ENCODE results near the gene CGNL1. TPM values are rescaled to one million over a fixed set of nuclear protein-coding genes. Genes with fewer than 3 reads are reported as not detected.

Gene CGNL1
- total and polyA plus RNA-seq, 10 of the 15 experiments (the other 5 are each of a cell fraction or from before 2014, with no cell fraction given), result under 0.01 to 0.27 (median 0.04) TPM; not detected in 3

GRCh38 chr15:57382215-57382614 lies 5.9 kb downstream of the CGNL1 start:
- no peak overlapping the region for H3K27ac ChIP-seq (ENCODE audit: control insufficient read depth, insufficient read depth)
- peaks cover 0 to under 1% of the 10 kb centered on the region in 2 experiments for H3K27me3 ChIP-seq (replicated peaks in 1 of 2; ENCODE audit: control insufficient read depth in 2 of 2, insufficient read depth in 2 of 2, low read length in 1 of 2)
- BruUV-seq (replicated peaks), result no TSS peak
- no peaks in the 10 kb centered on the region for H3K9me3 ChIP-seq (replicated peaks; ENCODE audit: control insufficient read depth, insufficient read depth, low read length)
- H3K4me2 ChIP-seq (ENCODE audit: control insufficient read depth, insufficient read depth), result no peak overlapping the region
- no peaks in the 10 kb centered on the region for H3K79me2 ChIP-seq (ENCODE audit: control insufficient read depth, insufficient read depth, low read length)
- H3K4me3 ChIP-seq, result no peak overlapping the region
- no peak for ATAC-seq
- in situ Hi-C loops (cut with MboI) (no loop called here), intact Hi-C loops (cut with micrococcal nuclease; ENCODE audit: unreplicated experiment) (no loop called here)
- no peak for DNase-seq (ENCODE audit: low read depth, low spot score)
- H3K4me1 ChIP-seq (ENCODE audit: control insufficient read depth, insufficient read depth, low read length), result no peaks in the 10 kb centered on the region
- ChIA-PET SMC1A (ENCODE audit: uncharacterized antibody, unreplicated experiment) (interaction anchor here (1.2 to 1.5 kb wide), 2 partner anchors 15 to 145 kb away, joined by 4 read pairs; no protein-coding TSS in a partner anchor), RAD21 (ENCODE audit: unreplicated experiment) (no interaction called here), POLR2A (no interaction called here), CTCF (interaction anchor here (0.9 to 1.1 kb wide), 2 partner anchors 142 to 145 kb away, joined by 3 to 8 read pairs; no protein-coding TSS in a partner anchor)
- H3K9ac ChIP-seq (ENCODE audit: control insufficient read depth, insufficient read depth, low read length), result no peak overlapping the region
- no peak for FAIRE-seq
- 40% methylated on average over 7 of the region's 7 CpGs for WGBS (ENCODE audit: insufficient coverage, insufficient replicate concordance, low lambda C conversion rate, missing lambda C conversion rate)
- H2AFZ ChIP-seq (ENCODE audit: control insufficient read depth, low read depth, low read length), result no peak overlapping the region
- no peaks in the 10 kb centered on the region for H3K36me3 ChIP-seq (ENCODE audit: control insufficient read depth in 2 of 2, insufficient read depth in 2 of 2, low read length in 1 of 2)
- no peak for TF ChIP-seq IRF3 (IDR thresholded peaks at IDR 0.05)
- TF ChIP-seq HSF1 (IDR thresholded peaks at IDR 0.05; ENCODE audit: low read depth, low read length), result no peak
- no peak for TF ChIP-seq ATF3 (IDR thresholded peaks at IDR 0.05; ENCODE audit: borderline replicate concordance, extremely low read depth, low read depth, low read length)
- no peak for TF ChIP-seq SUPT20H (IDR thresholded peaks at IDR 0.05; ENCODE audit: borderline replicate concordance, control insufficient read depth, low read depth, low read length)
- TF ChIP-seq SKIL (IDR thresholded peaks at IDR 0.05; ENCODE audit: low read depth, poor library complexity, severe bottlenecking), result no peak
- TF ChIP-seq CHD1 (IDR thresholded peaks at IDR 0.05; ENCODE audit: low read depth, low read length), result no peak
- no peak for TF ChIP-seq ZNF592 (IDR thresholded peaks at IDR 0.05)
- TF ChIP-seq ATF2 (IDR thresholded peaks at IDR 0.05; ENCODE audit: low read length), result no peak
- TF ChIP-seq GATAD2B (conservative IDR thresholded peaks at IDR 0.05; ENCODE audit: low read depth), result no peak
- TF ChIP-seq TARDBP (IDR thresholded peaks at IDR 0.05; ENCODE audit: borderline replicate concordance), result no peak
- no peak for TF ChIP-seq TBL1XR1 (IDR thresholded peaks at IDR 0.05; ENCODE audit: low read depth, low read length)
- TF ChIP-seq EZH2 (IDR thresholded peaks at IDR 0.05; ENCODE audit: borderline replicate concordance, control insufficient read depth, low read depth, low read length), result no peak
- H4K20me1 ChIP-seq (ENCODE audit: control insufficient read depth, insufficient read depth), result no peaks in the 10 kb centered on the region

Data from GM12878 (cell line).